NCI-H2227 (cell line): ENCODE measurements around the gene VAMP2.

ENCODE experiments used
- DNase-seq: peaks from one replicate; lab custom pipeline; 2025; ENCODE audit not compliant: unreplicated experiment; lab: John Stamatoyannopoulos, UW

Gene VAMP2

DNA sequence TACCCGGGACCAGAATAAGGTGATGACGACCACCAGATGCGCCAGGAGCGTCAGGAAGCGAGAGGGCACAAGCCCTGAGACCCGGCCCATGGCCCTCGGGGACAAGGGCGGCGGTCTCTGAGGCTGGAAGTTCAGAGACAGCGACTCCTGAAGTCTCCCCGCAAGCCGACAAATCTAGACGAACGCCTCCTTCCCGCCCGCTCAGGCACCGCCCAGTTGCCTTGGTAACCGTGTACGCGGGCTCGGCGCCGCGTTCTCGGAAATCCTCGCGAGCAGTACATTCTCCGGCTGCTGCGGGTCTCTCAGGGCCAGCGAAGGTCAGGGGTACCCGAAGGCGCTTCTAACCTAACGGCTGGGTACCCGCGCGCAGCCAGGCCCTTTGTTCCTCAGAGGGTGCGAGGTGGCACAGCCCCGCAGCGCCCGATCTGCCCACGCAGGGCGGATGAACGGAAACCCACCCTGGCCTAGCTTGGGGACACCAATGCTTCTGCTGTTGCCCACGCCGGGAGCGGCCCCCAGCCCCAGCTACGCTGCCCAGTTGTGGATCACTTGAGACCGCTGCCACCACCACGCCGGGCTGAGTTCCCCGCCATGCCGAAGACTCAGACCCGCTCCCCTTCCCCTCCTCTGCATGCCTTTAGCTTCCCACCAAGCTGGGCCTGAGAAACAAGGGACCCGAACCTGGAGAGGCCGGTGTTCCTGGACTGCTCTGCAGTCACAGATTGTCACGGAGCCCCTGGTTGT, 13.6 kb upstream of the VAMP2 start, which contains the start of gene TMEM107:
Gene TMEM107 (minus strand): TSS at position 184 of the 744 bp plus-strand sequence. CDS start 94 bp downstream, at position 90.
- DNase-seq: peak; percentile 90

DNA sequence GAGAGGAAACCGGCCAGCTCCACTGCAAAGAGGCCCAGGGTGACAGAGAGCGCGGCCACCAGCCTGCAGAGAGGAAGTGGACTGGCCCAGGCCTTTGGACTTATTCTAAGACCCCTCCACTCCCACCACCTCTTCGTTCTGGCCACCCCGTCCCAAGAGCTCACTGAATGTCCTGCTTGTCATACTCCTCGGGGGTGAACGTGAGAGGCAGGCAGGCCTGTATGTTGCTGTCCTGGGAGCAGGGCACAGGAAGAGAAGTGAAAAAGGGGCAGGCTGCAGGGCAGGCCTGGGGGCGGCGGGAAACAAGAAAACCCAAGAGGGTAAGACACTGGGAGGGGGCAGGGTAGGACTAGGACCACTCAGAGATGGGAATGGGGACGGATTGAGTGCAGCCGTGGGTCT, 13.0 kb upstream of the VAMP2 start:
- DNase-seq: no peak

DNA sequence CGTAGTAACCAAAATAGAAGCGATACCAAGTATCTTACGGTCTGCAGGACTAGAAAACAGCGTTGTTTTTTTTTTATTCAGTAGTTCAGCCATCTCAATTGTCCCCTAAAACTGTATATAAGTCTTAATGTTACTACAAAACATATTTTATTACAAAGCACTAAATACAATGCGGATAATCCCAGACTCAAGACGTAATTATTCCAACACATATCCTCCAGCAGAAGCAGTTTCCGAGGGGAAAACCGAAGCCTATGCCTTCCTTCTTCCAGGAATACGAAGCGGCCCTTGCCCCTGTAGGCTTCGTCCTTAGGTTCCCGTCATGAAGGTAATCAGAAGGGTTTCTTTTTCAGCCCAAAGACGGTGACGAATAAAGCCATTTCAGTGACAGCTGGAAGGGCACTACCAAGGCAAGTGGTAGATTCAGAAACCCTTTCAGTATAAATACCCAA, 11.1 kb upstream of the VAMP2 start:
- DNase-seq: no peak

DNA sequence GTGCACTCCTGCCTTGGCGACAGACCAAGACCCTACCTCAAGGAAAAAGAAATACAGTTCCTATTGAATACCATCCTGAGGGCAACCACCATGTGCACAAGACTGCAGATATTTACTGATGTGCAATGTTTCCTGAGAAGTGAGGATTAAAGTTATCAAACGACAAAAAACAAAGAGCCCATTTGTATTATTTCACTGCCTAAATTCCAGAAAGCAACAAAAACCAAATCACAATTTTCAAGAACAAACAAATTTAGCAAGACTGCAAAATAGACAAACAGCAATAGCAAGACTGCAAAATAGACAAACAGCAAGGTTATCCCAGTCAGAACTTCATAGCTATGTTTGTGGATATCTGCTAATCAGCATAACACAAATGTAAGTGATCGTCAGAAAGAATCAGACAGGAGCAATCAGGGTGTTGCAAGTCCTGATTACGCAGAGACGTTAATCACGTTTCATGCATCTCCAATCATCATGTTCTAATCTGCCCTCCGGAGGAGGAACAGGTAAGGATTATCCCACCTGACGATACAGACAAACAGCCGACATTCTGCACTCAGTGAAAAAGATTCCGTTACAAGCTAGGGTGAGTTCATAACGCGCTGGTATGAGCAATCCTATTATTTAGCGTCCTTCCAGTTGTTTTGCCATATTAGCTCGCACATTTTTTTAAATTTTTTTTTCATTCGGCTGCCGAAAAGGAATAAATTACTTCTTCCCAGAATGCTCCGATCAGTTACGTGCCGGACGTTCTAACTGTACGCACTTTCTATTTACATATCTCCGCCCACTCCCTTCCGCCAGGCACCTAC, 10.5 kb upstream of the VAMP2 start:
- DNase-seq: peak; percentile 85

DNA sequence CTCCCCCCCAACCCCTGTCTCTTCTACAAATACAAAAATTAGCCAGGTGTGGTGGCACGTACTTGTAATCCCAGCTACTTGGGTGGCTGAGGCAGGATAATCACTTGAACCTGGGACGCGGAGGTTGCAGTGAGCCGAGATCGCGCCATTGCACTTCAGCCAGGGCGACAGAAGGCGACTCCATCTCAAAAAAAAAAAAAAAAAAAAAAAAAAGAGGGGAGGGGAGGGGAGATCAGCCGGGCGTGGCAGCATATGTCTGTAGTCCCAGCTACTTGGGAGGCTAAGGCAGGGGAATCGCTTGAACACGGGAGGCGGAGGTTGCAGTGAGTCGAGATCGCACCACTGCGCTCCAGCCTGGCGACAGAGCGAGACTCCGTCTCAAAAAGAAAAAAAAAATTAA, 7.4 kb upstream of the VAMP2 start:
- peak; percentile 30 for DNase-seq

DNA sequence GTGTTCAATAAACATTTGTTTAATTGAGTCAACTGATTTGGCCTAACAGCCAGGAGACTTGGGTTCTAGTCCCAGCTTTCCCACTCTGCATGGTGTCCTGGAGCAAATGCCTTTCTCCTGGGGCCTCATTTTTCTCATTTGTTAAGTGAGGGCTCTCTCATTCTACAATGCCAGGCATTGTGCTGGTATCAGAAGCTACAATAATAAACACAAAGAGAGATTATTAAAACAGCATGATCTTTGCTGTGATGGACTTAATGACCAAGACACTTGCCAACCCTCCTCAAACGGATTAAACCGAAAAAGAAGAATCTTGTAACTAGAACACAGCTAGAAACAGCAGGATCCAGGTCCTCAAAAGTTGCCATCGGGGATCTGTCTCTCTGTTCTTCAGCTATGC, 4.8 kb upstream of the VAMP2 start:
- no peak for DNase-seq

DNA sequence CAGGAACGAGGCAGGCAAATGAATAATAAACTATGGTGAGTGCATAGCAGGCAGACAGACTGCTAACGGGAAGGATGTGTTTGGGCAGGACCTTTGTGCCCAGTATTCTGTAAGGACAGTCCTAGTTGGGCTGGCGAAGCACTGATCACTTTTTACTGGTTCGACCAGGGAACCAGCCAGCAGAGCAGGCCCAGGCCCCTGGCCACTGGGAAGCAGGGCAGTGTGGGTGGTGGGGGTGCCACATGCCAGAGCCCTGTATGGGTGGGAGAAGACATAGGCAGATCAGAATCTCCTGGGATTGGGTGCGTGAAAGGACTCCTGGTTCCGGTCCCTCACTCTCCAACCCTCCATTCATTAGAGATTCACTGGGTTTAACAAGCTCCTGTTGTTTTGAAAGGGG, 4.0 kb upstream of the VAMP2 start:
- DNase-seq: no peak

DNA sequence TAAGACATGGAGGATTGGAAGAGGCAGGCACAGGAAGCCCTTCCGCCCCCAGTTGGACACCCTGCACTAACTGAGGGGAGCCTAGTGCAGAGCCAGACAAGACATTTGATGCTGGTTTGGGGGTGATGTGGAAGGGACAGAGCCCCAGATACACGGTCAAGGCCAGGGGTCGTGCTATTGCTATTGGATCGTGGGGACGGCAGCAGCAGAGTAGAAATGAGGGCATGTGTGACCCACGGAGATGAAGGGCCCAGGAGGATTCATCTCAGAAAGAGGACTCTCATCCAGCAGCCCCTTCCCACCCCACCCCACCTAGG, 2.0 kb upstream of the VAMP2 start:
- DNase-seq: no peak

DNA sequence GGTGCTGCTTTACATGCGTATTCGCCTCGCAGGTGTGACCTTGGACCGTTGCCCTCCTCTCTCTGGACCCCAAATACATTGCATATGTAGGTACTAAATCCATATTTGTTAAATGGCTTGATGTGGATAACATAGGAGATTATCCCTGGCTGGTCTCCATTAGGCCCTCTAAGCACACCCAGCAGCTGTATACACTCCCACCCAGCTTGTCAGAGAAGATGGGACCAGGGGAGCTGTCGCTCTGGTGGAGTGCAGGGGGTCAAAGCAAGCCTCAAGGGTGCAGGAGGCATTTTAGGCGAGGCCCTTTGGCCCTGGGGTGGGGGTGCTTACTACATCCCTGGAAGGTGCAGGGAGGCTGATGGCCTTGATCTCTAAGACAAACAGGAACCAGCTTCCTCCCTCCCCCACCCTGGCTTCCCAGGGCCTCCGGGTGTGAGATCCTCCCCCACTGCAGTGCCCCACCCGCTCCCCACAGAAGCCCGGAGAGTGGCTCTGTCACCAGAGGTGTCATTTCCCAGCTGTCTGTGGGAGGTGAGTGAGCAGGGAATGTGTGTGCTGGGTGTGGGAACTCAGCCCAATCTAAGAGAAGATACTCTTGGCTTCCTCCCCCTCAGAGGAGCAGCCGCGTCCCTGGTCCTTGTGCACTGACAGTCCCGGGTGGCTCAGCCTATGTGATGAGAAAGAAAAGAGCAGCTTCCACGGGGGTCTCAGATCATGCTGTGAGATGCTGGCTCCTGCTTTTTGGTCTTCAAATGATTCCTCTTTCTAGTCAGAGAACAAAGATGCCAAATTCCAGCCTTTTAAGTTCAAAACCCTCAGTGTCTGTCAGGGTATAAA, 1.4 kb upstream of the VAMP2 start:
- DNase-seq: peak; percentile 50

DNA sequence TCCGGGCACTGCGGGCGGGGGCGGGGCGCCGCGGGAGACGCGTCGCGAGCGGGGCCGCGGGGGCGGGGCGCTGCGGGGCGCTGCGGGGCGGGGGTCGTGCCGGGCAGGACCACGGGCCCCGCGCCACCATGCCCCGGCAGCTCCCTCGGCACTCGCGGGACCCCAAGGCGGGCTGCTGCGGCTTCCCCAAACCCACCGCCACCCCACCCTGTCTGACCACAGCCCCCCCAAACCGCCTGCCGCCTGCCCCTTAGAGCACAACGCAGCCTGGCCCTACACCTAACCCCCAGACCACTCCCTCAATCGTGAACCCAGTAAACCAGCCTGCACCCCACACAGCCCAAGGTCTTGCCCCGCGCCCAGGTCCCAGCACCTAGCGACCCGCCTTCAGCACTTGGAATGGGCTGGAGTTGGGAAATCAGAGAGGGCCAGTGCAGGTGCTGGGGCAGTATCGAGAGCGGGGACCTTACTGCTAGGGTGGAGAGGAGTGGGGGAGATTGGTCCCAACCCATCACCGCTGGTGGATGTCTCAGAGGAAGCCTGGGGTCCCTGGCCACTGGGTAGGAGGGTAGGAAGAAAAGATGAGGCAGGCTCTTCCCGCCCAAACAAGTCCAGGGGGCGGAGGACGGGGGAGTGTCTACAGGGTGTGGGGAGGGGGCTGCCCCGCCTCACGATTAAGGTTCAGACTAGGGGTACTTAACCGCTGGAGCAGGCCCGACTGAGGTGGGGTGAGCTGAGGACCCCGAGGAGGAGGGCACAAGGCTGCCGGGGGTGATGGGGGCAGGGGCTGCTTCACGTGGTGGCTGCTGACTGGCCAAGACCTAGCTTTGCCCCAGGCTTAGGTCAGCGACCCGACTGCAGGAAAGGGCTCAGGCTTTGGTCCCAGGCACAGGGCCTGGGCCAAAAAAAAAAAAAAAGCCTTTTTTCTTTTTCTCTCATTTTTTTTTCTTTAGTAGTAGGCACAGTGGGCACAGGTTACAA, 539 bp upstream of the VAMP2 start:
- DNase-seq: peak; percentile 39

DNA sequence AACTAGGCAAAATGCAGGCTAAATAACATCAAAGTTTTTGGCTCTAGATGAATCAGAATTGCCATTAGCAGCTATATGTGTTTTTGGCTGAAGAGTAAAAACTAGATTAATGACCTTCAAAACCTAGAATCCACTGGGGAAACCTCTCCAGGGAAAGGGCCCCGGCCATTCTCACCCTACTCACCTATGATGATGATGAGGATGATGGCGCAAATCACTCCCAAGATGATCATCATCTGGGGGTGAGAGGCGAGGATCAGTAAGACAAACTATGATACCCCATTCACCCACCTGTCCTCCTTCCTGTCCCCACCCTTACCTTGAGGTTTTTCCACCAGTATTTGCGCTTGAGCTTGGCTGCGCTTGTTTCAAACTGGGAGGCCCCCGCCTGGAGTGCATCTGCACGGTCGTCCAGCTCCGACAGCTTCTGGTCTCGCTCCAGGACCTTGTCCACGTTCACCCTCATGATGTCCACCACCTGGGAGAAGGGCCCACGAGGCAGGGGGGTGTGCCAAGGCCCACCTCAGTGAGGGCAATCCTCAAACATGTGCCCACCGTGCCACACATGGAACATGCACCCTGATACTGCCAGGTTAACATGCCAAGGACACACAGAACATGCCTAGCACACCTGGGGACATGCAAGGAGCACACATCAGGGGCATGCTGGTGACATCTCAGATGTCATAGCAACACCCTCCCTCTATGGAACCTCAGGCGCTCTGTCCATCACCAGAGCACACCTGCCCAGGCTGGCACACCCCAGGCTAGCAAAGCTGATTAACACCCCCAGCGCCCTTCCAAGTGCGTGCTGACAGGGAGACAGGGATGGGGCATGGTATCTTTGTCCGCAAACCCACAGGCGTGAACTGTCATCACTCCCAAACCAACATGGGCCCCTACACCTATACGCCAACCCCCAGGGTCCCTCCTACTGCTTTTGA, 1.2 kb downstream of the VAMP2 start:
- no peak for DNase-seq

DNA sequence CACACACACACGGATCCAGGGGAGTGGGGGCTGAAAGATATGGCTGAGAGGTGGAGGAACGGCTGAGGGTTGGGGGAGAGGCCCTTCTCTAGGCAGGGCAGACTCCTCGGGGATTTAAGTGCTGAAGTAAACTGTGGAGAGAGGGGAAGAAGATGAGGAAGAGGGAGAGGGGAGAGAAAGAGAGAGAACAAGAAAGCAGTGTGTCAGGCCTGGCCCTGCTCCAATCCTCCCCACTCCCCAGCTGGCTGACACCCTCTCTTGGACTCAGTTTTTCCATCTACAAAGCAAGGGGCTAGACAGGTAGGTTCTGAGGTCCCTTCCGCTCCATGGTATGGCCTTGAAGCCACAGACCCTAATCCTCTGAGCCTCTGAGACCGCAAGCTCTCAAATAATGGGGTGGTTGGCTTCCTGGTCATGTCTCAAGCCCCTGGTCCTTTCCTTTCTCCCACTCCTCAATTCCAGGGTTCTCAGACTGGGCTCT, 2.0 kb downstream of the VAMP2 start:
- DNase-seq: no peak

DNA sequence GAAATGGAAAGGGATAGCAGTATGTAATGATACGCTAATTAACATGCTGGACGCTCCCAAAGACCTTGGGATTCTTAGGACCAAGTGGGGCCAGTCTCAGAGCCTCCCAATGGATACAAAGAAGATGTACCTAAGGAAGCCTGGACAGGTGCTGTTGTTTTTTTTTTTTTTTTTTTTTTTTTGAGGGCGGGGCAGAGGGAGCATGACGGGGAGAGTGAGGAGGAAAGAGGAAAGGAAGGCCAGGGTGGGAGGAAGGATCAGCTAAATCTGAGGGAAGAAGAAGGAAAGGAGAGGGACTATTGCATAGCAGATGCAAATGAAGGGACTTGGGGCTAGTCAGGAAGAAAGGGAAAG, 2.5 kb downstream of the VAMP2 start:
- DNase-seq: no peak

DNA sequence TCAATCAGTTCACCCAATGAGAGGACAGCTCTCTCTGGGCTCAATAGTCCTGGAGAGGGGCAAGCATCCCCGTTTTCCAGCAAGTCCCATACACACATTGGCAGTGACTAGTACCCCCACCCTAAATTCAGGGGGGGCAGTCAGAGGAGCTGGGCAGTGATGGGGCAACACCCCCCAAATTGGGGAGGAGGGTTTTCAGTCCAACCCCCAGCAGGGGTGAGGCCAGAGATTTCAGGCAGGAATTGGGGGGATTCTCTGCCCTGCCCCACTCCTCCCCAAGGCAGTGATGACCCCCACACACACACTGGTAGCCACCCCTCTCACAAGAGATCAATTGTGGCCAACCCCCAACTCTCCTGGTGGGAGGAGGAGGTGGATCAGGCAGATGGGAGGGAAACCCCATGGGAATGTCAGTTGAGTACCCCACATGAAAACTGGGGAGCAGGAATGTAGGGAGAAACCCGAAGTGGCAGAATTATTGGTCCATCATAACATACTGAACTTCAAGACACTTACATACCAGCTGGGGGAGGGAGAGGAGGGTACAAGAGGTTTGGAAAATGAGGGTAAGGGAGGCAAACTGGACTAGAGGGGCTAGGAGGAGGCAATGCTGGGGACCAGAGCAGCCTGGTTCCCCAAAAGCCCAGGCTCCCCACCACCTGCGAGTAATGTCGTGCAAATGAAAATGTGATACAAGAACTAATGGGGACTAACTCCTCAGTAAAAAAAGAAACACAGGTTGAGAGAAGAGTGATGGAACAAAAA, 3.1 kb downstream of the VAMP2 start:
- DNase-seq: no peak

DNA sequence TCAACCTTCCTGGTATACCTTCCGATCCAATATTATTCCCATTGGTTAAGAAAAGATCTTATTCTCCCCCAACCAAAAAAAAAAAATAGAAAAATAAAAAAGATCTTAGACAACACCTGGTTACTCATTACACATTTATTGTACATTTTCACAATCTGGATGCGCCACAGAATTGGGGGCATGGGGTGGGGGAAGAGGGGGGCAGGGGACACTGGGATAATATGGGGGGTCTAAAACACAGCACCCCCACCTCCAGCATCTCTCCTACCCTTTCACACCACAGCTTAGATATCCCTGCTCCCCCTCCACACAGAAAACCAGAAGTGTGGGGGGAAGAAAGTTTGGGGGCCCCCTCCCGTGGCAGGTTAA, 3.7 kb downstream of the VAMP2 start:
- DNase-seq: no peak

DNA sequence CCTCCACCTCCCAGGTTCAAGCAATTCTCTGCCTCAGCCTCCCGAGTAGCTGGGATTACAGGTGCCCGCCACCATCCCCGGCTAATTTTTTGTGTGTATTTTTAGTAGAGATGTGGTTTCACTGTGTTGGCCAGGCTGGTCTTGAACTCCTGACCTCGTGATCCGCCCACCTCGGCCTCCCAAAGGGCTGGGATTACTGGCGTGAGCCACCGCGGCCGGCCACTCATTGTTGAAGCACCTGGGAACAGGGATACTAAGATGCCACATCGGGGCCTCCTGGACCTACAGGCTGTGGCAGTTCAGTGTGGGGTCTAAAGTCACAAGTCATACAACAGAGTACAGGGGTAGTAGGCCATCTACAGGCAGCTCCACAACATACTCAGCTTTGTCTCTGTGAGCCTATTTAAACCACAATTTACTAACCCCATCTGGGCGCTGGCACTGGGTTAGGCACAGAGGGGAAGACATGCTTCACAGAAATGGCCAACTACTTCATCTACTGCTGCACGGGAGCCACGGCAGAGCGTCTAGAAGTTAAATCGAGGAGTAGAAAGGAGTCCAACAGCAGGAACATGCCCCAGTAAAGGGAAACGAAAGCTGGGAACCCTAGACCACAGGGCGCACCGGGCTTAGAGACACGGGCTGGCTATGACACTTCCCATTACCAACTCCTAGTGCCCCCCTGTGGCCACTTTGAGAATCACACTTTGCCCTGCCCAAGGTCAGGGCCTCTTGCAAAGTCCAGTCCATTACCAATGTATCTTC, 4.3 kb downstream of the VAMP2 start:
- peak; percentile 82 for DNase-seq

DNA sequence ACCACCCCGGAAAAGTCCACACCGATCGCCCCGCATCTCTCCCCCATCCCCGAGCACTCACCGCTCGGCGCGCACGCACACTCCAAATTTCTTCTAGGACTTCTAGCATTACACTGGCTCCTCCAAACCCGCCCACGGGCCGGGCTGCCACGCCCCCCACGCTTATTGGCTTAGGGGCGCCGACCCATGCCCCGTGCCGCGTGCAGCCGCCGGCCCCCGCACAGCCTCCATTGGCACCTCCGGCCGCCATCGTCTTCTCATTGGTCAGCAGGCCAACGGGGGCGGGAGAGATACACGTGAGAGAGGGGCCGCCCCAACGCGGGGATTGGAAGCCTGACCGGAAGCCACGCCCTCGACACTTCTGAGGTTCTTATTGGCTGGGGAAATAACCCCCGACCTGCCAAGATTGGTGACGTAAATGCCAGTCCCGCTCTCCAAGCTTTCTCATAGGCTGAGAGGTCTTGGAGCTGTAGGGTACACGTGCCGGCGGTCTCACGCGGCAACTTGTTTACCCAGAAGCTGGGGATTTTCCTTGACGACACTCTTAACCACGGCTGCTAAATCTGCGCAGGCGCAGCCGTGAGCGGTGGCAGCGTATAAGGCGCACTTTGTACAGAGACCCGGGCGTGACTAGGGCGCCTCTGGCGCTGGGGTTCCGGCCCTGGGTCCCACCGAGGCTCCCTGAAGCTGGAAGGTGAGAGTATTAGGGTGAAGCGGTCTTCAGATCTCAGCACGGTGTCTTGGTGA, 6.3 kb downstream of the VAMP2 start:
- DNase-seq: peak; percentile 99
